Astrocyte of the cerebellum (primary cell): Measurements from ENCODE around the gene SCRN1.

Experiments
- DNase-seq: peaks from one replicate; pipeline ENCODE4 v3.0.0-alpha.2; 2011; ENCODE audit warnings: low read depth
- H3K4me3 ChIP-seq: 2 replicates; pipeline ENCODE4 v1.5.1; 2011; ENCODE audit warnings: mild to moderate bottlenecking, low read depth, low read length, moderate library complexity
- in situ Hi-C: cut with HindIII; loops from 2 replicates; pipeline ENCODE4 v1.10.0; 2017; ENCODE audit warnings: low sequenced_read_pairs
- TF ChIP-seq, protein P1 (sequence below): IDR thresholded peaks from 2 replicates; pipeline ENCODE4 v1.5.1; 2012; ENCODE audit warnings: low read length, low read depth, moderate library complexity, mild to moderate bottlenecking; ENCODE audit errors: missing control alignments

The SCRN1 gene

DNA sequence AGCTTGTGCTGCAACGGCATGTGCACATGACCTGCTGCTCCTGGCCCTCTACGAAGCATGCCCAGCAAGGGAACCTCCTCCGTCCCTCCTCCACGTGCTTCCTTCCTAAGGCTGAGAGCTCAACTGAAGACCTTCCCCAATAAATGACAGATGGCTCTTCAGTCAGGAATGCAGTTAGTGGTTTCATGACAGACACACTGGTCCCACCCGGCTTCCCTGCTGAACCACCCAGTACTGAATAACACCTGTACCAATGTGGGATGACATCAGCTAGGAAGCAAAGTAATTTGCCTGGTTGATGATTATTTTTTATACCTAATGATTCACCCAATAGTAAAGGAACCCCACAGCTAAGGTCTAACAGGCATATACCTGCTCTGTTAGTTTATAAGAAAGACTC is 69.1 kb downstream of the SCRN1 start:
- in situ Hi-C loops, result no loop called here
- no peak overlapping the region for H3K4me3 ChIP-seq
- TF ChIP-seq, protein P1, sequence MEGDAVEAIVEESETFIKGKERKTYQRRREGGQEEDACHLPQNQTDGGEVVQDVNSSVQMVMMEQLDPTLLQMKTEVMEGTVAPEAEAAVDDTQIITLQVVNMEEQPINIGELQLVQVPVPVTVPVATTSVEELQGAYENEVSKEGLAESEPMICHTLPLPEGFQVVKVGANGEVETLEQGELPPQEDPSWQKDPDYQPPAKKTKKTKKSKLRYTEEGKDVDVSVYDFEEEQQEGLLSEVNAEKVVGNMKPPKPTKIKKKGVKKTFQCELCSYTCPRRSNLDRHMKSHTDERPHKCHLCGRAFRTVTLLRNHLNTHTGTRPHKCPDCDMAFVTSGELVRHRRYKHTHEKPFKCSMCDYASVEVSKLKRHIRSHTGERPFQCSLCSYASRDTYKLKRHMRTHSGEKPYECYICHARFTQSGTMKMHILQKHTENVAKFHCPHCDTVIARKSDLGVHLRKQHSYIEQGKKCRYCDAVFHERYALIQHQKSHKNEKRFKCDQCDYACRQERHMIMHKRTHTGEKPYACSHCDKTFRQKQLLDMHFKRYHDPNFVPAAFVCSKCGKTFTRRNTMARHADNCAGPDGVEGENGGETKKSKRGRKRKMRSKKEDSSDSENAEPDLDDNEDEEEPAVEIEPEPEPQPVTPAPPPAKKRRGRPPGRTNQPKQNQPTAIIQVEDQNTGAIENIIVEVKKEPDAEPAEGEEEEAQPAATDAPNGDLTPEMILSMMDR, result no peak
- DNase-seq, result no peak

- no peak overlapping the region for H3K4me3 ChIP-seq
- TF ChIP-seq, protein P1, result no peak
- no peak for DNase-seq
- in situ Hi-C loops, result no loop called here
Measured at GRCh38 chr7:29919790-29920189, 69.8 kb downstream of the SCRN1 start.

GRCh38 chr7:29918850-29919249 is 70.8 kb downstream of the SCRN1 start:
- in situ Hi-C loops, result no loop called here

GRCh38 chr7:29917641-29918040 is 72.0 kb downstream of the SCRN1 start:
- no peak overlapping the region for H3K4me3 ChIP-seq
- no peak for DNase-seq
- in situ Hi-C loops, result no loop called here
- TF ChIP-seq, protein P1, result no peak

More at GRCh38 chr7:29918850-29919249, 70.8 kb downstream of the SCRN1 start:
- DNase-seq, result no peak
- H3K4me3 ChIP-seq, result no peak overlapping the region
- TF ChIP-seq, protein P1, result no peak

DNA sequence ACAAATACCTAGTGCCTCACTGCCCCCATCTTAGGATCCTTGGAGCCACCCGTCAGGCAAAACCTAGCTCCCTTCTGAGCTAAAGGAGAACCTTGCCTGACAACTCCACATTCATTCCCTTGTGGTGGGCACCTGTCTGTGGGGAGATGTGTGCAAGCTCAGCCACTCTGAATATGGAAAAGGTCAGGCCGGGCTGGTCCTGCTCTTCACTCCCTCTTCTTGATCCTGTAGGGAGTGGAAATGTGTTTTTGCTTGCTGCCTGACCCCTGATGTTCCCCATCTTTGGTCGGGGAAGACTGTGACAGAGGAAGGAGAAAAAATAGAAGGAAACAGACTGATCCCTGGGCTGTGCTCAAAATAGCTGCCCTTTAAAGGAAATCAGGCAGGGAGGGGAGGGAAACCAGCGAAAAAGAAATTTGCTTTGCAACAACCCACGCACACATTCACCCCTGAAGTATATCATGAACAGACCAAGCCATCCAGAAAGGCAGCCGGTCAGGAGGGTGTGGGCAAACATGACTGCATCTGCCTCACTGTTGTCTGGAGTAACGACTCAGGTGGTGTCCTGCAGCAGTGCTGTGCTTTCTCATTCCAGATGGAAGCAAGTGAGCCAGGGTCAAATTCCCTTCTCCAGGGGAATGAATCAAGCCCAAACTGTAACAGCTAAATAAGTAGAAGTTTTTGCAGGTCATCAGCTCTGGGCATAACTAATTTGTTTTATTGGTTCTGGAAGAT is 74.0 kb downstream of the SCRN1 start:
- no peak overlapping the region for H3K4me3 ChIP-seq
- TF ChIP-seq, protein P1, result no peak
- no peak for DNase-seq
- in situ Hi-C loops, result no loop called here

DNA sequence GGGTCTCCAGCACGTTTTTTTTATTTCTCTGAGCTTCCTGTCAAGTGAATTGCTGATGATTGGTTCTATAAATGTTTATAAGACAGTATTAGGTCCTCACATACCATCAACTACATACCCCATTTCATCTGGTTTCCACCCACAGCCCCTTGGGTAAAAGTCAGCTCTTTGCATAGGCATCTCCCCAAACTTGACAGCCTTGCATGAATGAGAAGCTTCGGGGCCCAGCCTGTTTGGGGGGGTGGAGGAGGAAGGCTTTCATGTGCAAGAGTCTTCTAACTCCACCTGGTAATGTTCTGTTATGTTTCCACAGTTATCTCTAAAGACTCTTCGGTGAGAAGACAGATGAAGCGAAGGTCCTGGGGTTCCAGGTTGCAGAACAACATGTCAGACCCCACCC is 75.4 kb downstream of the SCRN1 start:
- no peak for DNase-seq
- in situ Hi-C loops, result no loop called here
- no peak overlapping the region for H3K4me3 ChIP-seq
- TF ChIP-seq, protein P1, result no peak
